WTC11 (cell line): Measurements from ENCODE around the gene PRPF8. TPM values are rescaled to one million over a fixed set of nuclear protein-coding genes. Genes with fewer than 3 reads are reported as not detected.

ENCODE experiments used
- ATAC-seq: fragments of 200-7000 bp; cut with Tn5 transposase; 2 replicates; pipeline ENCODE4 v1.10.0; 2021; ENCODE audit warnings: mild to moderate bottlenecking, moderate library complexity
- CTCF ChIA-PET: fragments of 300-600 bp; sonication (Branson Sonifier 250); formaldehyde crosslinking; loops from one replicate; lab custom pipeline; 2021; ENCODE audit warnings: antibody characterized with exemption; lab: Charles Lee
- POLR2A ChIA-PET: fragments of 350-600 bp; sonication (Branson Sonifier 250); formaldehyde crosslinking; loops from one replicate; lab custom pipeline; 2021; ENCODE audit warnings: antibody characterized with exemption; lab: Charles Lee
- DNase-seq: peaks from one replicate; pipeline ENCODE4 v3.0.0; 2021; ENCODE audit warnings: low spot score
- H3K27ac Mint-ChIP-seq: 2 replicates; pipeline ENCODE4 v1.8.0; 2021; ENCODE audit warnings: mixed read lengths
- H3K27me3 Mint-ChIP-seq: 2 replicates; pipeline ENCODE4 v1.8.0; 2021; ENCODE audit warnings: low read depth, mild to moderate bottlenecking, moderate library complexity, mixed read lengths
- H3K36me3 Mint-ChIP-seq: 2 replicates; pipeline ENCODE4 v1.8.0; 2021; ENCODE audit warnings: mixed read lengths
- H3K4me1 Mint-ChIP-seq: 2 replicates; pipeline ENCODE4 v1.8.0; 2022; ENCODE audit warnings: mixed read lengths
- H3K4me3 Mint-ChIP-seq: 2 replicates; pipeline ENCODE4 v1.8.0; 2021; ENCODE audit warnings: mild to moderate bottlenecking, moderate library complexity, mixed read lengths
- H3K9me3 Mint-ChIP-seq: 2 replicates; pipeline ENCODE4 v1.8.0; 2021; ENCODE audit warnings: mixed read lengths
- GRHL2 ChIP-seq: fragments of 250-450 bp; sonication (Bioruptor Pico); IDR thresholded peaks from 2 replicates; pipeline ENCODE4 v1.8.0; 2022; ENCODE audit warnings: mild to moderate bottlenecking, moderate library complexity; ENCODE audit not compliant: insufficient replicate concordance, severe bottlenecking
- JUN ChIP-seq: sonication (generic); formaldehyde crosslinking; IDR thresholded peaks from 2 replicates; pipeline ENCODE4 v1.8.0; 2023; ENCODE audit warnings: mild to moderate bottlenecking, missing genetic modification reagents
- OVOL2 ChIP-seq: fragments of 250-450 bp; sonication (Bioruptor Pico); IDR thresholded peaks from 2 replicates; pipeline ENCODE4 v1.9.0; 2021; ENCODE audit warnings: mild to moderate bottlenecking, borderline replicate concordance
- TP53 ChIP-seq: sonication (generic); formaldehyde crosslinking; IDR thresholded peaks from 2 replicates; pipeline ENCODE4 v1.8.1; 2023; ENCODE audit warnings: mild to moderate bottlenecking, missing genetic modification reagents
- ZNF138 ChIP-seq: sonication (generic); formaldehyde crosslinking; conservative IDR thresholded peaks from 2 replicates; pipeline ENCODE4 v1.8.1; 2022; ENCODE audit warnings: mild to moderate bottlenecking, moderate library complexity, missing genetic modification reagents
- ZNF232 ChIP-seq: sonication (generic); formaldehyde crosslinking; IDR thresholded peaks from 2 replicates; pipeline ENCODE4 v1.8.0; 2022; ENCODE audit warnings: mild to moderate bottlenecking, missing genetic modification reagents
- ZNF396 ChIP-seq: fragments of 250-450 bp; sonication (Bioruptor Pico); IDR thresholded peaks from 2 replicates; pipeline ENCODE4 v1.8.0; 2021; ENCODE audit warnings: mild to moderate bottlenecking, moderate library complexity, borderline replicate concordance
- total RNA-seq: library from RNA; stranded (reverse); gene quantifications from 3 replicates; pipeline ENCODE4 v1.2.3, GENCODE V29; 2021
- TF ChIP-seq, protein P1 (sequence below): fragments of 200-600 bp; IDR thresholded peaks from 2 replicates; pipeline ENCODE4 v1.8.0; 2022; ENCODE audit warnings: antibody characterized with exemption
- TF ChIP-seq, protein P2 (sequence below): sonication (generic); formaldehyde crosslinking; IDR thresholded peaks from 2 replicates; pipeline ENCODE4 v1.8.0; 2023; ENCODE audit warnings: mild to moderate bottlenecking, missing genetic modification reagents
- TF ChIP-seq, protein P3 (sequence below): fragments of 250-450 bp; sonication (Bioruptor Pico); IDR thresholded peaks from 2 replicates; pipeline ENCODE4 v1.9.0; 2021; ENCODE audit warnings: mild to moderate bottlenecking

The PRPF8 gene
- total RNA-seq, 1 experiment from 2014 or later = 388 TPM

DNA sequence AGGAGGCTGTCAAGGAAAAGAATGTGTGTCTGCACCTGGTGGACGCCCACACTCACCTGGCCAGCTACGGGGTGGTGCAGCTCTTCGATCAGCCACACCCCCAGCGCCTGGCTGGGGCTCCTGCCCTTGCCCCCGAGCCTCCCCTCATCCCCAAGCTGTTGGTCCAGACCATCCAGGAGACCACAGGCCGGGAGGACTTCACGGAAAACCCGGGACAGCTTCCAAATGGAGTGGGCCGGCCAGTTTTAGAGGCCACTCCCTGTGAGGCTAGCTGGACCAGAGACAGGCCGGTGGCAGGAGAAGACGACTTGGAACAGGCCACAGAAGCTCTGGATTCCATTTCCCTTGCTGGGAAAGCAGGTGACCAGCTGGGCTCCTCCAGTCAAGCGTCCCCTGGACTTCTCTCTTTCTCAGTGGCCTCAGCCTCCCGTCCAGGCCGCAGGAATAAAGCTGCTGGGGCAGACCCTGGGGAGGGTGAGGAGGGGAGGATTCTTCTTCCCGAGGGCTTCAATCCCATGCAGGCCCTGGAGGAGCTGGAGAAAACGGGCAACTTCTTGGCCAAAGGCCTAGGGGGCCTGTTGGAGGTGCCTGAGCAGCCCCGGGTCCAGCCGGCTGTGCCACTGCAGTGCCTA, 42.1 kb upstream of the PRPF8 start:
- Mint-ChIP-seq H3K4me1 (peaks cover 4% of the 10 kb centered on the region; the same call in 1 of the 2 replicates), H3K27me3 (no peaks in the 10 kb centered on the region; the same call in 1 of the 2 replicates), H3K4me3 (no peak overlapping the region), H3K9me3 (no peaks in the 10 kb centered on the region), H3K36me3 (no peaks in the 10 kb centered on the region; the same call in 1 of the 2 replicates)
- POLR2A ChIA-PET = interaction anchor here (1.3 kb wide), 1 partner anchor 10 kb away, joined by 5 read pairs; no protein-coding TSS in a partner anchor
- no peak for ATAC-seq
- no peak for DNase-seq
- TF ChIP-seq, protein P1, sequence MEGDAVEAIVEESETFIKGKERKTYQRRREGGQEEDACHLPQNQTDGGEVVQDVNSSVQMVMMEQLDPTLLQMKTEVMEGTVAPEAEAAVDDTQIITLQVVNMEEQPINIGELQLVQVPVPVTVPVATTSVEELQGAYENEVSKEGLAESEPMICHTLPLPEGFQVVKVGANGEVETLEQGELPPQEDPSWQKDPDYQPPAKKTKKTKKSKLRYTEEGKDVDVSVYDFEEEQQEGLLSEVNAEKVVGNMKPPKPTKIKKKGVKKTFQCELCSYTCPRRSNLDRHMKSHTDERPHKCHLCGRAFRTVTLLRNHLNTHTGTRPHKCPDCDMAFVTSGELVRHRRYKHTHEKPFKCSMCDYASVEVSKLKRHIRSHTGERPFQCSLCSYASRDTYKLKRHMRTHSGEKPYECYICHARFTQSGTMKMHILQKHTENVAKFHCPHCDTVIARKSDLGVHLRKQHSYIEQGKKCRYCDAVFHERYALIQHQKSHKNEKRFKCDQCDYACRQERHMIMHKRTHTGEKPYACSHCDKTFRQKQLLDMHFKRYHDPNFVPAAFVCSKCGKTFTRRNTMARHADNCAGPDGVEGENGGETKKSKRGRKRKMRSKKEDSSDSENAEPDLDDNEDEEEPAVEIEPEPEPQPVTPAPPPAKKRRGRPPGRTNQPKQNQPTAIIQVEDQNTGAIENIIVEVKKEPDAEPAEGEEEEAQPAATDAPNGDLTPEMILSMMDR = no peak
- TF ChIP-seq ZNF138 (CRISPR knock-in tag) (no peak), GRHL2 (no peak)
- TF ChIP-seq, all 79 proteins: peak for 0
- no peak overlapping the region for H3K27ac Mint-ChIP-seq
- CTCF ChIA-PET = interaction anchor here (0.7 to 4.2 kb wide), 2 partner anchors 57 to 77 kb away, joined by 3 to 18 read pairs; no protein-coding TSS in a partner anchor

DNA sequence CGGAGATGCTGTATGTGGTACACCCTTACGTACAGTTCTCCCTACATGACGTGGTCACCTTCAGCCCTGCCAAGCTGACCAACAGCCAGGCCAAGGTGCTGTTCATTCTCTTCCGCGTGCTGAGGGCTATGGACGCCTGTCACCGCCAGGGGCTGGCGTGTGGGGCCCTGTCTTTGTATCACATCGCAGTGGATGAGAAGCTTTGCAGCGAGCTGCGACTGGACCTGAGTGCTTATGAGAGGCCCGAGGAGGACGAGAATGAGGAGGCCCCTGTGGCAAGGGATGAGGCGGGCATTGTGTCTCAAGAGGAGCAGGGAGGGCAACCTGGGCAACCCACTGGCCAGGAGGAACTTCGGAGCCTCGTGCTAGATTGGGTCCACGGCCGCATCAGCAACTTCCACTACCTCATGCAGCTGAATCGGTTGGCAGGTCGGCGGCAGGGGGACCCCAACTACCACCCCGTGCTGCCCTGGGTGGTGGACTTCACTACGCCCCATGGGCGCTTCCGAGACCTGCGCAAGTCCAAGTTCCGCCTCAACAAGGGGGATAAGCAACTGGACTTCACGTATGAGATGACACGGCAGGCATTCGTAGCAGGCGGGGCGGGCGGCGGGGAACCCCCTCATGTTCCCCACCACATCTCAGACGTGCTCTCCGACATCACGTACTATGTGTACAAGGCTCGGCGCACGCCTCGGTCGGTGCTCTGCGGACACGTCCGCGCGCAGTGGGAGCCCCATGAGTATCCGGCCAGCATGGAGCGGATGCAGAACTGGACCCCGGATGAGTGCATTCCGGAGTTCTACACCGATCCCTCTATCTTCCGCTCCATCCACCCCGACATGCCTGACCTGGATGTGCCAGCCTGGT, 41.2 kb upstream of the PRPF8 start:
- CTCF ChIA-PET = interaction anchor here (0.7 to 4.2 kb wide), 3 partner anchors 9 to 77 kb away, joined by 3 to 18 read pairs (median 3); no protein-coding TSS in a partner anchor

More for the DNA sequence above, 41.2 kb upstream of the PRPF8 start:
- Mint-ChIP-seq H3K27ac (no peak overlapping the region), H3K36me3 (no peaks in the 10 kb centered on the region; the same call in 1 of the 2 replicates), H3K27me3 (no peaks in the 10 kb centered on the region; the same call in 1 of the 2 replicates), H3K4me3 (peak overlapping the region; percentile 62), H3K4me1 (peaks cover 4% of the 10 kb centered on the region; the same call in 1 of the 2 replicates), H3K9me3 (no peaks in the 10 kb centered on the region)
- POLR2A ChIA-PET = no interaction called here
- TF ChIP-seq, protein P2, sequence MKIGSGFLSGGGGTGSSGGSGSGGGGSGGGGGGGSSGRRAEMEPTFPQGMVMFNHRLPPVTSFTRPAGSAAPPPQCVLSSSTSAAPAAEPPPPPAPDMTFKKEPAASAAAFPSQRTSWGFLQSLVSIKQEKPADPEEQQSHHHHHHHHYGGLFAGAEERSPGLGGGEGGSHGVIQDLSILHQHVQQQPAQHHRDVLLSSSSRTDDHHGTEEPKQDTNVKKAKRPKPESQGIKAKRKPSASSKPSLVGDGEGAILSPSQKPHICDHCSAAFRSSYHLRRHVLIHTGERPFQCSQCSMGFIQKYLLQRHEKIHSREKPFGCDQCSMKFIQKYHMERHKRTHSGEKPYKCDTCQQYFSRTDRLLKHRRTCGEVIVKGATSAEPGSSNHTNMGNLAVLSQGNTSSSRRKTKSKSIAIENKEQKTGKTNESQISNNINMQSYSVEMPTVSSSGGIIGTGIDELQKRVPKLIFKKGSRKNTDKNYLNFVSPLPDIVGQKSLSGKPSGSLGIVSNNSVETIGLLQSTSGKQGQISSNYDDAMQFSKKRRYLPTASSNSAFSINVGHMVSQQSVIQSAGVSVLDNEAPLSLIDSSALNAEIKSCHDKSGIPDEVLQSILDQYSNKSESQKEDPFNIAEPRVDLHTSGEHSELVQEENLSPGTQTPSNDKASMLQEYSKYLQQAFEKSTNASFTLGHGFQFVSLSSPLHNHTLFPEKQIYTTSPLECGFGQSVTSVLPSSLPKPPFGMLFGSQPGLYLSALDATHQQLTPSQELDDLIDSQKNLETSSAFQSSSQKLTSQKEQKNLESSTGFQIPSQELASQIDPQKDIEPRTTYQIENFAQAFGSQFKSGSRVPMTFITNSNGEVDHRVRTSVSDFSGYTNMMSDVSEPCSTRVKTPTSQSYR (CRISPR knock-in tag) = no peak
- TF ChIP-seq ZNF232 (CRISPR knock-in tag) (no peak), ZNF396 (CRISPR knock-in tag) (no peak), JUN (no peak), OVOL2 (CRISPR knock-in tag) (no peak), TP53 (CRISPR knock-in tag) (no peak)
- TF ChIP-seq, protein P3, sequence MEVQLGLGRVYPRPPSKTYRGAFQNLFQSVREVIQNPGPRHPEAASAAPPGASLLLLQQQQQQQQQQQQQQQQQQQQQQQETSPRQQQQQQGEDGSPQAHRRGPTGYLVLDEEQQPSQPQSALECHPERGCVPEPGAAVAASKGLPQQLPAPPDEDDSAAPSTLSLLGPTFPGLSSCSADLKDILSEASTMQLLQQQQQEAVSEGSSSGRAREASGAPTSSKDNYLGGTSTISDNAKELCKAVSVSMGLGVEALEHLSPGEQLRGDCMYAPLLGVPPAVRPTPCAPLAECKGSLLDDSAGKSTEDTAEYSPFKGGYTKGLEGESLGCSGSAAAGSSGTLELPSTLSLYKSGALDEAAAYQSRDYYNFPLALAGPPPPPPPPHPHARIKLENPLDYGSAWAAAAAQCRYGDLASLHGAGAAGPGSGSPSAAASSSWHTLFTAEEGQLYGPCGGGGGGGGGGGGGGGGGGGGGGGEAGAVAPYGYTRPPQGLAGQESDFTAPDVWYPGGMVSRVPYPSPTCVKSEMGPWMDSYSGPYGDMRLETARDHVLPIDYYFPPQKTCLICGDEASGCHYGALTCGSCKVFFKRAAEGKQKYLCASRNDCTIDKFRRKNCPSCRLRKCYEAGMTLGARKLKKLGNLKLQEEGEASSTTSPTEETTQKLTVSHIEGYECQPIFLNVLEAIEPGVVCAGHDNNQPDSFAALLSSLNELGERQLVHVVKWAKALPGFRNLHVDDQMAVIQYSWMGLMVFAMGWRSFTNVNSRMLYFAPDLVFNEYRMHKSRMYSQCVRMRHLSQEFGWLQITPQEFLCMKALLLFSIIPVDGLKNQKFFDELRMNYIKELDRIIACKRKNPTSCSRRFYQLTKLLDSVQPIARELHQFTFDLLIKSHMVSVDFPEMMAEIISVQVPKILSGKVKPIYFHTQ (CRISPR knock-in tag) = no peak
- no peak for DNase-seq
- ATAC-seq = no peak
